PC-9 (cell line): ENCODE data around the gene MAMSTR.

Experiments used
- CTCF ChIP-seq: fragments of 200-600 bp; sonication (generic); conservative IDR thresholded peaks from 2 replicates; pipeline ENCODE4 v1.6.1; 2017; ENCODE audit warnings: mixed run types, antibody characterized with exemption, mild to moderate bottlenecking, moderate library complexity
- EZH2 ChIP-seq: fragments of 200-600 bp; sonication (generic); IDR thresholded peaks from 2 replicates; pipeline ENCODE4 v1.8.0; 2017; ENCODE audit warnings: antibody characterized with exemption, low read depth

- no peak for TF ChIP-seq CTCF
- no peak for TF ChIP-seq EZH2
Observed at GRCh38 chr19:48749571-48750198, 30.2 kb upstream of the MAMSTR start.
